NCI-H82 treated with DMSO at 0.1 percent for 48 hours (cell line): ENCODE results near the gene TM9SF1.

ENCODE experiments used
- DNase-seq: peaks from one replicate; lab custom pipeline; 2025; ENCODE audit not compliant: unreplicated experiment; lab: John Stamatoyannopoulos, UW

TM9SF1 gene

GRCh38 chr14:24195186-24196070 lies at the start of gene TM9SF1:
Gene TM9SF1 (minus strand): TSS chr14:24195441. CDS start chr14:24195019, 422 bp downstream.
- DNase-seq: peak; percentile 39

DNA sequence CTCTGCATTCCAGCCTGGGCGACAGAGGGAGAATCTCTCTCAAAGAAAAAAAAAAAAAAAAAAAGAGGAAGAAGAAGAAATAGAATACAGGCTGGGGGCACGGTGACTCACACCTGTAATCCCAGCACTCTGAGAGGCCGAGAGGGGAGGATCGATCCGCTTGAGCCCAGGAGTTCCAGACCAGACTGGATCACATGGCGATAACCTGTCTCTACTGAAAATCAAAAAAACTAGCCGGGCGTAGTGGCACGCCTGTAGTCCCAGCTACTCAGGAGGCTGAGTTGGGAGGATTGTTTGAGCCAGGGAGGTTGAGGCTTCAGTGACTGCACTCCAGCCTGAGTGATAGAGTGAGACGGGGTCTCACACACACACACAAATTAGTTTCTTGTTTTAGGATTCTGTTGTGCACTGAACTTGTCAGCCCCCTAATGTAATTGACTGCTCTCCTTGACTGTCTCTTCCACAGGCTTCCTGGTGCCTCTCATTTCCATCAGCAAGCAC lies 48.1 kb upstream of the TM9SF1 start:
- DNase-seq: no peak

- peak; percentile 86 for DNase-seq
Measured at GRCh38 chr14:24241829-24242443, 46.7 kb upstream of the TM9SF1 start.

GRCh38 chr14:24240110-24240918 lies 45.1 kb upstream of the TM9SF1 start:
- no peak for DNase-seq

DNA sequence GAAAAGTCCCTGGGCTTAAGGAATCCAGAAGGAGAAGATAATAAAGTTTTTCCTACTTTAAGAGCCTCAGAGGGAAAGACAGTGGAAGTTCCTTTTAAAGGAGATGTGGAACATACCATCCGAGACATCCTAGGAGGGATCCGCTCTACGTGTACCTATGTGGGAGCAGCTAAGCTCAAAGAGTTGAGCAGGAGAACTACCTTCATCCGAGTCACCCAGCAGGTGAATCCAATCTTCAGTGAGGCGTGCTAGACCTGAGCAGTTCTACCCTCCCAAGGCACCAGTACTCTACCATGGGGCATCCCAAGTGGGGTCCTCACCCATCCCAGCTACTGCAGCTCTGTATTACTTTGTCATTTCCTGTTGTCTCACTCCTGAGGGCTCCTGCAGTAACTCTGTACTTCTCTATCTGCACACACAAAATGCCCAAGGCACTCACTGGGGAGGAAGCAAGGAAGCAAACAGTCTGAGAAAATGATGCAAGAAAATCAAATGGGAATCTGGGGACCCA lies 43.3 kb upstream of the TM9SF1 start:
- DNase-seq: no peak

DNA sequence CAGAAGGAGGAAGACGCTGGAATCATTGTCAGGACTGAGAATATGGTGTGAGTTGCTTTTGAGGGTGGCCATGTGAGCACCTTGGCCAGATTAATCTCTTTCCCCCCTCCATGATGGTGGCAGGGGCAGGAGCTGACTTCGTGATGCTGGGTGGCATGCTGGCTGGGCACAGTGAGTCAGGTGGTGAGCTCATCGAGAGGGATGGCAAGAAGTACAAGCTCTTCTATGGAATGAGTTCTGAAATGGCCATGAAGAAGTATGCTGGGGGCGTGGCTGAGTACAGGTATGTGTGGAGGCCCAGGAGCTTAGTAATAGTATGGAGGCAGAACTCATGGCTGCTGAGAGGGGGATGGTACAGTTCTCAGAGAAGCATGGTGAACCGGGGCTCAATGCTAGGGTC lies 42.9 kb upstream of the TM9SF1 start:
- no peak for DNase-seq

DNA sequence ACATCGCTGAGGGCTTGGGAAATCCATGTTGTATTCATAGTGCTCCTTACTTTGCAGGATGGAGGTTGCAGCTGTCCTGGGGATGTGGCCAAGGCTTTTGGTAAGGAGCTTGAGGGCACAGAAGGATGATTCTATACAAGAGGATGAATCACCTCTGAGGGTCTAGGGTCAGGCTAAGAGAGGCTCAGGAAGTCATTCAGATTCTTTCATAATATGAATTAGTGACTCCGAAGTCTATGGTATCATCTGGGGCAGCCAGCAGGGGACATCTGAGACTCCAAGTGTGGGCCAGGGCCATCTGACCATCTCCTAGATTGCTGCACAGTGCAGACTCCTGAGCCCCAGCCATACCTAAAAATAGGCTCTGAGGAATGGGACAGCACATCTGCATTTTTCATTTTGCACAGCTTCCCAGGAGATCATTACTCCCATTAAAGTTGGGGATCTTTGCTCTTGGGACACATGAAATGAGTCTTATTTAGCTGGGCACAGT lies 42.3 kb upstream of the TM9SF1 start:
- DNase-seq: no peak

DNA sequence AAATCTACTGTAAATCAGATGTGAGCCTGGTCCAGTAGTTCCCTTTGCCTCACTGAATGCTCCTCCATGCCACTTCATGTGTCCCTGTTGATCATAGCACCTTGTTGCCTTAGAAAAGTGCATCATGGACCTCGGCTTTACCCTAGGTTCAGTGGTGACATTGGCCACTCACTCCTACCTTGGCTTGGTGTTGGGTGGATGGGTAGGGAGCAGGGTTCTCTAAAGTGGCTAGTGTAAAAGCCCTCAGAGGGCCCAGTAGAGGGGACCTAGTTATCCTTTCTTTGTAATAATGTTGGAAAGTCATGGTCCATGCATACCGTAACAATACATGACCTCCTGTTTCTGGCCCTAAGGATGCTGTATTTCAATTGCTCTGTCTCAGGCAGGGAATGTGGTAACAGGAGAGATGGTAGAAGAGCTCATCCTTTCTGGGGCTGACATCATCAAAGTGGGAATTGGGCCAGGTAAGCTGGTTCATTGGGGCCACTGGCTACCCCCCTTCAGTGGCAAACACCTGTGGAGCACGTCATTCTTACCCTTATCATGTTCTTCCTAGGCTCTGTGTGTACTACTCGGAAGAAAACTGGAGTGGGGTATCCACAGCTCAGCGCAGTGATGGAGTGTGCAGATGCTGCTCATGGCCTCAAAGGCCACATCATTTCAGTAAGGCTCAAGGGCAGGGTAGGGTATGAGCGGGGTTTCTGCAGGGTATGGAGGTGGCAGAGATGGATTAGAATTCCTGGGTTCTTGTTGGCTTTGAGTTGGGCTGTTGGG lies 41.6 kb upstream of the TM9SF1 start:
- DNase-seq: no peak

- DNase-seq: no peak
Measured at GRCh38 chr14:24235804-24236688, 40.8 kb upstream of the TM9SF1 start.

DNA sequence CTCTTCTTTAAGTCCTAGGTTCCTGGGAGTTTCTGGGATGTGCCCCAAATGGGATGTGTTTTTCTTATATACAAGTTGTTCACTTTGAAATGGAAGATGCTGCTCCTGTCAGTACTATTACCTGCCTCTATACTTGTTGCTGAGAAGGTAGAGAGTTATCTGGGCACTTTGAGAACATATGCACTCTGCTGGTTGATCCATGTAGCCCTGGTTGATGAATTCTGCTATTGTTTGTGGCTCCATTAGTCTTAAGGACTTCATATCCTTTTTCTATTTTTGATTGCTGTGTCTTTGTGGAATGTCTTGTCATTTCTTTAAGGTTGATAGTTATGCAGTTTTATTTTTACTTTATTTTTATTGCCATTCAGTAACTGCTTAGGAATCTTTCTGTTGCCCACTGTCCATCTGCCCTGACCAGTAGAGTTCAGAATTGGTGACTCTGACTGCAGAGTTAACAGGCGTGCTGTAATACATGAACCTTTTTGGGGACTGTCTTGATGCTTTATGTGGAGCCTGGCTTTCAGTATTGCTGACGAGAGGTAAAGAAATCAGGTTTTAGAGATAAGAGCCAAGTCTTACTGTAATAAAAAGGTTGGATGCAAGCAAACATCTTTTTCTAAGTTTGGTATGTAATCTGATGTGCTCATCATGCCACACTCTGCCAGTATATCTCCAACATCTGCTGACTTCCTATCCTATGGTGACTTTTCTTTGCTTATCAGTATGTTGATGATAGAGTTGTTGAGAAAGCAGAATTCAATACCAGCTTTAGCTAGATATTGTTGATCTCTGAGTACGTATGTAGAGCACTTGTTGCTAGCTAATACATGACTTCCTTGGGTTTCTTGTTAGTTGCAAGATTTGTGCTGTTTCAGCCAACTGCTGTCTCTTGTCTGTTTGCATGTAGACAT lies 39.1 kb upstream of the TM9SF1 start:
- no peak for DNase-seq

DNA sequence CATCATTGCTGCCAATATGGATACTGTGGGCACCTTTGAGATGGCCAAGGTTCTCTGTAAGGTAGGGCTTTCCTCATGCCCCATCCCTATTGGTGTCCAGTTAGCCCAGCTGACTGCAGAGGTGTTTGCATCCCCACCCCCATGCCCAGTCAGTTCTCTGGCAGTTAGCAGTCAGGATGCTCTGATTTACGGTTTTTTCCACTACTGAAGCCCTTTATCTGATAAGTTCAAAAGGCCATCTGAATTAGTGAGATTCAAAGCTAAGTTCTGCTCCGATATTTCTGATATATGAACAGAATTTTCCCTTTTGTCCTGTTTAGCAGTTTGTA lies 38.3 kb upstream of the TM9SF1 start:
- no peak for DNase-seq

GRCh38 chr14:24232645-24233537 lies 37.6 kb upstream of the TM9SF1 start, which contains the start of gene GMPR2:
Gene GMPR2 (plus strand): TSS chr14:24232929. CDS start chr14:24233254, 325 bp downstream.
- peak; percentile 58 for DNase-seq

GRCh38 chr14:24232121-24232644 lies 36.9 kb upstream of the TM9SF1 start, which contains the start of gene NEDD8:
Gene NEDD8 (minus strand): TSS chr14:24232367. CDS start chr14:24232267, 100 bp downstream.
- peak; percentile 58 for DNase-seq

- DNase-seq: no peak
Measured at GRCh38 chr14:24231263-24232120, 36.3 kb upstream of the TM9SF1 start.

GRCh38 chr14:24228902-24229301 lies 33.7 kb upstream of the TM9SF1 start:
- DNase-seq: no peak

- DNase-seq: no peak
Measured at GRCh38 chr14:24226473-24226872, 31.2 kb upstream of the TM9SF1 start.
